ENCODE data around the gene CD93. TPM values are rescaled to one million over a fixed set of nuclear protein-coding genes. Genes with fewer than 3 reads are reported as not detected.

Gene CD93
- polyA plus RNA-seq, 1 donor: 49.7 TPM

GRCh38 chr20:23099791-23100719 lies 13.9 kb upstream of the CD93 start:
- no peak for DNase-seq (ENCODE audit: low read depth)

DNA sequence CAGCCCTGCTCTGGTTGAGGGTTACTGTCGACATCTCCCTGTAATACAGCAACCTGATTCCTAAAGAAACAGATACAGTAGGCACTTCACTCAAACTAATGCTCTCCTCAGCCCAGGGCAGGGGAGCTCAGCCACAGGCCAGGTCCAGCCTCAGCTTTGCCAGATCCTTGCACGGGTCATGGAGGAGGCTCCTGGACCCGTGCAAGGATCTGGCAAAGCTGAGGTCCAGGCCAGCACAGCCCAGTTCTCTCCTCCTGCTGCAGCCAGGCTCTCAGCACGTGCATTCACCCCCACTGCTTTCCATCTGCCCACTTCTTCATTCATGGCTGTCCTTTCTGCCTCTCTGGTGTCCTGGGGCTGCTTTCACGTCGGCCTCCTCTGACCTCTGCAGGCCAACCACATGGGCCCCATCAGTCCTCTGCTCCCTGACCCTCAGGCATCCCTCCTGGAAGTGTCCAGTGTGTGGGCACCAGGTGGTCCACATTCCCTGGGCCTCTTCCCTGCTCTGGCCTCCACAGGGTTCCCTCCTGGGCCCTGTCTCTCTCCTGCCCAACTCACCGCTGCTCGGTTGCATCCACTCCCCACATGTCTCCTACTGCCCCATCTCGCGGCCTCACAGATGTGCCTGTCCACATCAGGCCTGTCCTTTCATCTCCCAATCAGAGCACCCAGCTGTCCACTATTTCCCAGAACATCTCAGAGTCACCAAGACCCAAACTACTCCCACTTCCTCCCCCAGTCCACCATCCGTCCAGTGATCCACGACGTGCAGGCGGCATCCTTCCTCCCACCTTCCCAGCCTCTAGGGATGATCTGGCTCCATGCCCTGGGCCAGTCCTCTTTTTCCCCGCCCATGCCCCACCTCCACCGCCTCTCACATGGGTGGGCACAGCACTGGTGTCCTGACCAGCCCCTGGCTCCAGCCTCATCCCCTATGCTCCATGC lies 11.8 kb upstream of the CD93 start:
- no peak for DNase-seq (ENCODE audit: low read depth)

GRCh38 chr20:23096986-23097520 lies 10.9 kb upstream of the CD93 start:
- DNase-seq (ENCODE audit: low read depth): no peak

DNA sequence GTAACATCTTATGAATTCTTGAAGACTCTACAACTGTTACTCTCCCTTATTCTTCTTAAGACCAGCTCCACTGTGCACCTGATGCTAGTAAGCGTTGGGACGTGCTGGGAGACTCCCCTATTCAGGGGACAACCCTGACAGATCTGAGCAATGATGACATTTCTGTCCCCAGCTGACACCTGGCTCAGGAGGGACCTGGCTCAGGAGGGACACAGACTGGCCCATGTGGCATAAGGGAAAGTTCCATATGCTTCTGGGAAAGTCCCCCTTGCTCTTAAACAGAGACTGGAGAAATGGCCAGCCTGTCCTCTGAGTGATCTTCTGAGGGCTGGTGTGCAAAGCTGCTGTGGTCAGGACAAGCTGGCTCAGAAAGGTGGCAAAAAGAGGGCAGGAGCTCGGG lies 10.0 kb upstream of the CD93 start:
- DNase-seq (ENCODE audit: low read depth): no peak

DNA sequence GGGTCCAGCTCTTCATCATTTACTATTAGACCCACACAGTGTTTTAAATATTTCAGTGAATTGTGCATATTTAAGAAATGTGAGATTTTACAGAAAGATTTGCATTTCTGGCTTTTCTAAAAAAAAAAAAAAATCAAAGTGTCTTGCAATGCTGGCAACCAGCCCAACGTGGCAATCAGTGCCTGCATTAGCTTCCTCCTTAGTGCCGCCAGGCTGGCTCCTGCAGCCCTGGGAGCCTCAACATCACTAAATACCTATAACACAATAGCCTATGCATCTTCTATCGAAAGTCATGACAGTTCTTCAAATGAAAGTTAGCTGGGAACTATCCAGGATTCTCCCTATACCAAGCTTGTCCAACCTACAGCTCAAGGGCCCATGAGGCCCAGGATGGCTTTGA lies 9.4 kb upstream of the CD93 start:
- no peak for DNase-seq (ENCODE audit: low read depth)

- DNase-seq (ENCODE audit: low read depth): no peak
These were observed 8.8 kb upstream of the CD93 start for GRCh38 chr20:23094927-23095326.

GRCh38 chr20:23094213-23094896 lies 8.2 kb upstream of the CD93 start:
- no peak for DNase-seq (ENCODE audit: low read depth)

DNA sequence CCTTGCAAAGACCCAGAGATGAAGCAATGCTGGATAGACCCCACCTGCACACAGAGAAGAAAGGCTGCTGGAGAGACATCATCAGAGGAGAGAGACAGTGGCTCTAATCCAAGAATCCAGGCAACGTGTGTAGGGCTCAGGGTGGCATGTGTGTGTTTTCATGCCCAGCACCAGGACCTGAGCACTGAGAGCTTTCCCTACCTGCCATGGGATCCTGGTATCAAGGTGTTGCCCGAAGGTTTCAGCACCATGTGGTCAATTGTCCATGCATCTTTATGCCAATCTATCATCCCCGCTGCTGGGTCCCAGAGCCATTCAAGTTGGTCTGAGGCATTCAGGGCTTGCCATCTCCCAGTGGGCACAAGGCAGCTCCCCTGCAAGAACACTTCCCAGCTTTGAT lies 7.5 kb upstream of the CD93 start:
- no peak for DNase-seq (ENCODE audit: low read depth)

DNA sequence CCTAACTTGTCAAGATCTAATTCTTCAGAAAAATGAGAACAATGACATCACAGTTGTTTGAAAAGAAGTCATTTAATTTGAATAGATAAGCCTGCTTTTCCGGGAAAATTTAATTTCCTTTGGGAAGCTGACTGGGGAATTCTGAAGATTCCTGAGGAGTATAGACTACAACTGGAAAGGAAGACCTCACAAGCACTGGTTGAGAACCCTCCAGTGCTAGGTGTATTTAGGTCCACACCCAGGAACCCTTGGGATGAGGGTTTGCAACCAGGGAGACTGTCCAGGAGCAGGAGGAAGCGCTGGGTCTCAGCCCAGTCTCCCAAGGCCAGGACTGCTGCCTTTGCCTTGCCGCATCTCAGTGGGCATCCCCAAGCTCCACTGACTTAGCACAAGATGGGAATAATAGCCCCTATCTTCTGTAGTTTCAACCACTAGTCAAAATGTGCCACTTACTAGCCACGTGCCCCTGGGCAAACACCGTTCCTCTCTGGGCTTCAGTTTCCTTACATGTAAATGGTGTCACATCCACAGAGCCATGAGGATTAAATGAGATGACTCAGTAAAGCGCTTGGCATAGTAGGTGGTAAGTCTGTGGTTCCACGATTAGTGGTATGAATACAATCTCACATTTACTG lies 6.9 kb upstream of the CD93 start:
- DNase-seq (ENCODE audit: low read depth): no peak

DNA sequence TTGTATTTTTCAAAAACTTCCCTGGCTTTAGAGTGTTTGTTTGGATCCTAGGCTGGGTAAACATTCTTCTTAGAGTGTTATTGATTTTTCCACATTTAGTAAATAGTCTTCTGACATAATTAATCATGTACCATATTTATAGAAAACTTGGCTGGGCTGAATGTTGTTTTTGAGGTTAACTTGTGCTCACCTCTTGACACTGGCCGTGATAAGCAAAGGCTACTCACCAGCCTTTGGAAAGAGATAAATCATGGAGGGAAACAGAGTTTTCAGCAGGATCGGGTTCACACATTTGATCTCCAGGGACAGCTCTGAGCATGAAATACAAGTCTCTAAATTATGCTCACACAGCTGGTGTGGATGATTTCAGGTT lies 6.2 kb upstream of the CD93 start:
- DNase-seq (ENCODE audit: low read depth): no peak

GRCh38 chr20:23091721-23092383 lies 5.7 kb upstream of the CD93 start:
- no peak for DNase-seq (ENCODE audit: low read depth)

GRCh38 chr20:23090878-23091277 lies 4.8 kb upstream of the CD93 start:
- DNase-seq (ENCODE audit: low read depth): no peak

- no peak for DNase-seq (ENCODE audit: low read depth)
These were observed 4.0 kb upstream of the CD93 start for GRCh38 chr20:23090147-23090546.

DNA sequence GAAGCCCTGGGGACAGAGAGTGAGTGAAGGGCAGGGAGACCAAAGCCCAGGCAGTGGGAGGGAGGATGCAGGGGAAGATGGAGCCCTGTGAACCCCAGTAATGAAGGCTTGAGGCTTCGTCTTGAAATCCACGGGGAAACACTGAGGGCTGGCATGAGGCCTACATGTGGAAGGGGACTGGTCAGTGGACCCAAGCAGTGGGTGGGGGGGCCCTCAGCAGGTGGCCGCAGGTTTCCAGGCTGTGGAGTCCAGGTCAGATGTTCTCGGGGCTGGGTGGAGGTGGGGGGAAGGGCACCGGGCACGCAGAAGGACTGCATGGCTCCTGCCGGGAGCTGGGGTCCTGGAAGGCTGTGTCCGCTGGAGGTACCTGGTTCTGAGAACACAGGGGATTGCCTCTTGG lies 2.7 kb upstream of the CD93 start:
- DNase-seq (ENCODE audit: low read depth): no peak

GRCh38 chr20:23087587-23088251 lies 1.6 kb upstream of the CD93 start:
- no peak for DNase-seq (ENCODE audit: low read depth)

DNA sequence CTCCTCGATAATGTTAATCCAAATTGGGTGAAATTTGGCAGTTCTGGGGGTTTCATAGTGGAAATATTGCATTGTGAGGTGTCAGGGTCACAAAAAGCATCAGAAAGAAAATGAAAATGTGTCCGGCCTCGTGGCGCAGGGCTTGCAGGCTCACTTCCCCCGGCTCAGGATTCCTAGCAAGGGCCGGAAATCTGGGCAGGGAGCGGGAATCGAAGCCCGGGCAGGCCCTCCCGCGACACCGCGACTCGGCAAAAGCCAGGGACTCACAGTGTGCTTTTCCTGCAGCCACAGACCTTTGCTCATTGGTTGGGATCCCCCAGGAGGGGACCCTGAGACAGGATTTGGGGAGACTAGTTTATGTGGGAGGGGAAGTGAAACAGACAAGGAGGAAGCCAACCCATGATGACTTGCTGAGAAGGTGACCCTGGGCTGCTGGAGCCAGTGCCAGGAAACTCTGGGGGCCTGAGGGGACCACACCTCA lies 847 bp upstream of the CD93 start:
- no peak for DNase-seq (ENCODE audit: low read depth)

GRCh38 chr20:23085436-23086055 lies 578 bp downstream of the CD93 start:
- no peak for DNase-seq (ENCODE audit: low read depth)

- DNase-seq (ENCODE audit: low read depth): no peak
These were observed 1.2 kb downstream of the CD93 start for GRCh38 chr20:23084845-23085365.

GRCh38 chr20:23084282-23084844 lies 1.8 kb downstream of the CD93 start:
- no peak for DNase-seq (ENCODE audit: low read depth)

All from forelimb muscle (tissue), 1 donor.